Measurements from ENCODE around the gene PLXNB2. TPM values are rescaled to one million over a fixed set of nuclear protein-coding genes. Genes with fewer than 3 reads are reported as not detected.
A peak's percentile ranks its signal among the peaks of the same experiment; 100 is the strongest.
"Not testable (repeated sequence)": the region's sequence is repeated elsewhere in the genome, so short reads cannot be mapped to it uniquely, and the experiment has no call there.

PLXNB2 gene
- total RNA-seq, 5 donors from 2014 or later (not counting 1 experiment from before 2014, with no cell fraction given): 4.3 to 11.8 (median 6.5) TPM

GRCh38 chr22:50326225-50326955 is 18.9 kb upstream of the PLXNB2 start:
- Mint-ChIP-seq H3K27ac (no peak overlapping the region), H3K4me3 (peak overlapping the region; percentile 66 to 80 (median 72)), H3K4me1 (peaks cover 9 to 17% (median 14%) of the 10 kb centered on the region in 3 donors), H3K27me3 (peaks cover 0 to 2% of the 10 kb centered on the region in 2 donors), H3K36me3 (no peaks in the 10 kb centered on the region), H3K9me3 (no peaks in the 10 kb centered on the region)
- no peaks in the 10 kb centered on the region for H3K9me3 ChIP-seq
- peaks cover 0 to 28% of the 10 kb centered on the region in 2 experiments for H3K27me3 ChIP-seq (replicated peaks in 1 of 2; ENCODE audit: control insufficient read depth in 2 of 2, extremely low read depth in 1 of 2, insufficient read depth in 2 of 2, low read length in 1 of 2)
- DNase-seq: no peak
- H3K27ac ChIP-seq (ENCODE audit: low read length): no peak overlapping the region
- H3K4me1 ChIP-seq (ENCODE audit: control insufficient read depth in 1 of 2, extremely low read depth in 1 of 2, insufficient read depth in 2 of 2, low read length in 2 of 2): peaks cover 0 to 16% of the 10 kb centered on the region in 2 experiments
- H3K4me3 ChIP-seq (ENCODE audit: control insufficient read depth in 1 of 2, extremely low read depth in 1 of 2, low read length in 1 of 2): peak overlapping the region in 1 of 2 donors; percentile 58
- POLR2A ChIA-PET: no interaction called here
- H3K36me3 ChIP-seq (ENCODE audit: control insufficient read depth in 2 of 2, extremely low read depth in 1 of 2, insufficient read depth in 1 of 2, low read length in 1 of 2): no peaks in the 10 kb centered on the region
- ATAC-seq (replicated peaks in 1 of 4): peak in 2 of 4 experiments; percentile 6 to 11
- CTCF ChIA-PET: interaction anchor here in 1 of 2 donors (0.6 to 1.5 kb wide), 2 partner anchors 74 to 89 kb away, joined by 3 to 6 read pairs; no protein-coding TSS in a partner anchor
- 25% methylated on average over 54 of the region's 56 CpGs for WGBS (ENCODE audit: insufficient coverage)

- peak overlapping the region; percentile 23 to 36 for H3K27ac Mint-ChIP-seq
- CTCF ChIA-PET: interaction anchor here in 1 of 2 donors (0.7 to 1.5 kb wide), 2 partner anchors 9 to 17 kb away, joined by 3 to 4 read pairs; no protein-coding TSS in a partner anchor
- H3K36me3 ChIP-seq (ENCODE audit: control insufficient read depth in 2 of 2, extremely low read depth in 1 of 2, insufficient read depth in 1 of 2, low read length in 1 of 2): no peaks in the 10 kb centered on the region
- peak overlapping the region; percentile 66 to 80 (median 72) for H3K4me3 Mint-ChIP-seq
- no peaks in the 10 kb centered on the region for H3K9me3 ChIP-seq
- no peak overlapping the region for H3K4me3 ChIP-seq (ENCODE audit: control insufficient read depth in 1 of 2, extremely low read depth in 1 of 2, low read length in 1 of 2)
- no peak for DNase-seq
- POLR2A ChIA-PET: interaction anchor here in 1 of 2 donors (0.6 kb wide), 1 partner anchor 77 kb away, joined by 5 read pairs; no protein-coding TSS in a partner anchor
- H3K27ac ChIP-seq (ENCODE audit: low read length): no peak overlapping the region
- no peak for ATAC-seq (replicated peaks in 1 of 4)
- peaks cover 0 to 2% of the 10 kb centered on the region in 2 donors for H3K27me3 Mint-ChIP-seq
- H3K9me3 Mint-ChIP-seq: no peaks in the 10 kb centered on the region
- 94% methylated on average over 14 of the region's 19 CpGs for WGBS (ENCODE audit: insufficient coverage)
- H3K4me1 ChIP-seq (ENCODE audit: control insufficient read depth in 1 of 2, extremely low read depth in 1 of 2, insufficient read depth in 2 of 2, low read length in 2 of 2): peaks cover 0 to 16% of the 10 kb centered on the region in 2 experiments
- peaks cover 9 to 14% (median 13%) of the 10 kb centered on the region in 3 donors for H3K4me1 Mint-ChIP-seq
- H3K36me3 Mint-ChIP-seq: no peaks in the 10 kb centered on the region
- H3K27me3 ChIP-seq (replicated peaks in 1 of 2; ENCODE audit: control insufficient read depth in 2 of 2, extremely low read depth in 1 of 2, insufficient read depth in 2 of 2, low read length in 1 of 2): peaks cover 0 to 28% of the 10 kb centered on the region in 2 experiments
Measured at GRCh38 chr22:50325444-50326224, 18.2 kb upstream of the PLXNB2 start.

- H3K27me3 ChIP-seq (replicated peaks in 1 of 2; ENCODE audit: control insufficient read depth in 2 of 2, extremely low read depth in 1 of 2, insufficient read depth in 2 of 2, low read length in 1 of 2): peaks cover 0 to 24% of the 10 kb centered on the region in 2 experiments
- Mint-ChIP-seq H3K36me3 (no peaks in the 10 kb centered on the region), H3K4me1 (peaks cover 9 to 14% (median 13%) of the 10 kb centered on the region in 3 donors), H3K27ac (no peak overlapping the region), H3K4me3 (no peak overlapping the region), H3K9me3 (no peaks in the 10 kb centered on the region), H3K27me3 (peaks cover 0 to 2% of the 10 kb centered on the region in 2 donors)
- DNase-seq (no peak), ATAC-seq (replicated peaks in 1 of 4) (no peak)
- no peaks in the 10 kb centered on the region for H3K9me3 ChIP-seq
- H3K27ac ChIP-seq (ENCODE audit: low read length): no peak overlapping the region
- H3K4me3 ChIP-seq (ENCODE audit: control insufficient read depth in 1 of 2, extremely low read depth in 1 of 2, low read length in 1 of 2): no peak overlapping the region
- WGBS (ENCODE audit: insufficient coverage): 75% methylated on average over 3 of the region's 5 CpGs
- no peaks in the 10 kb centered on the region for H3K36me3 ChIP-seq (ENCODE audit: control insufficient read depth in 2 of 2, extremely low read depth in 1 of 2, insufficient read depth in 1 of 2, low read length in 1 of 2)
- POLR2A ChIA-PET: interaction anchor here in 1 of 2 donors (0.6 kb wide), 1 partner anchor 51 kb away, joined by 7 read pairs; no protein-coding TSS in a partner anchor
- H3K4me1 ChIP-seq (ENCODE audit: control insufficient read depth in 1 of 2, extremely low read depth in 1 of 2, insufficient read depth in 2 of 2, low read length in 2 of 2): peaks cover 0 to 16% of the 10 kb centered on the region in 2 experiments
- CTCF ChIA-PET: interaction anchor here (0.7 to 1.5 kb wide), 5 partner anchors 8 to 83 kb away, joined by 3 to 9 read pairs (median 3); no protein-coding TSS in a partner anchor
Measured at GRCh38 chr22:50323900-50324299, 16.5 kb upstream of the PLXNB2 start.

DNA sequence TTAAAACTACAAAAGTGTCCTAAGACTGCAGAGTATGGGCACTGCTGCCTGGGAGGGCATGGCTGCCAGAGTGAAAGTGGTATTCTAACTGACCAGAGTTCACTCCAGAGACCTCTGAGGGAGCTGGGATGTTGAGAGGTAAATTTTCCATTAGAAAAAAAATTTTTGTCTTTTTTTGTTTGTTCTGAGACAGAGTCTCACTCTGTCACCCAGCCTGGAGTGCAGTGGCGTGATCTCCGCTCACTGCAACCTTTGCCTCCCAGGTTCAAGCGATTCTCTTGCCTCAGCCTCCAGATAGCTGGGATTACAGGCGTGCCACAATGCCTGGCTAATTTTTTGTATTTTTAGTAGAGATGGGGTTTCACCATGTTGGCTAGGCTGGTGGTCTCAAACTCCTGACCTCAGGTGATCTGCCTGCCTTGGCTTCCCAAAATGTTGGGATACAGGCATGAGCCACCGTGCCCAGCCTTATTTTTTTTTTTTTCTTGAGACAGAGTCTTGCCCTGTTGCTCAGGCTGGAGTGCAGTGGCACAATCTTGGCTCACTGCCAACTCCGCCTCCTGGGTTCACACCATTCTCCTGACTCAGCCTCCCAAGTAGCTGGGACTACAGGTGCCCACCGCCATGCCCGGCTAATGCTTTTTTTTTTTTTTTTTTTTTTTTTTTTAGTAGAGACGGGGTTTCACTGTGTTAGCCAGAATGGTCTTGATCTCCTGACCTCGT is 15.1 kb upstream of the PLXNB2 start:
- DNase-seq; CTCF ChIA-PET; H3K27ac ChIP-seq (ENCODE audit: low read length); H3K36me3 Mint-ChIP-seq; H3K4me3 Mint-ChIP-seq; ATAC-seq (replicated peaks in 1 of 4); H3K27ac Mint-ChIP-seq; H3K27me3 Mint-ChIP-seq; H3K9me3 ChIP-seq; H3K4me3 ChIP-seq (ENCODE audit: control insufficient read depth in 1 of 2, extremely low read depth in 1 of 2, low read length in 1 of 2); H3K9me3 Mint-ChIP-seq; H3K36me3 ChIP-seq (ENCODE audit: control insufficient read depth in 2 of 2, extremely low read depth in 1 of 2, insufficient read depth in 1 of 2, low read length in 1 of 2); POLR2A ChIA-PET: not testable (repeated sequence)
- H3K4me1 Mint-ChIP-seq: peaks cover 7 to 11% (median 11%) of the 10 kb centered on the region in 3 donors
- peaks cover 0 to 23% of the 10 kb centered on the region in 2 experiments for H3K27me3 ChIP-seq (replicated peaks in 1 of 2; ENCODE audit: control insufficient read depth in 2 of 2, extremely low read depth in 1 of 2, insufficient read depth in 2 of 2, low read length in 1 of 2)
- 94% methylated on average over 5 of the region's 10 CpGs for WGBS (ENCODE audit: insufficient coverage)
- peaks cover 0 to 12% of the 10 kb centered on the region in 2 experiments for H3K4me1 ChIP-seq (ENCODE audit: control insufficient read depth in 1 of 2, extremely low read depth in 1 of 2, insufficient read depth in 2 of 2, low read length in 2 of 2)

DNA sequence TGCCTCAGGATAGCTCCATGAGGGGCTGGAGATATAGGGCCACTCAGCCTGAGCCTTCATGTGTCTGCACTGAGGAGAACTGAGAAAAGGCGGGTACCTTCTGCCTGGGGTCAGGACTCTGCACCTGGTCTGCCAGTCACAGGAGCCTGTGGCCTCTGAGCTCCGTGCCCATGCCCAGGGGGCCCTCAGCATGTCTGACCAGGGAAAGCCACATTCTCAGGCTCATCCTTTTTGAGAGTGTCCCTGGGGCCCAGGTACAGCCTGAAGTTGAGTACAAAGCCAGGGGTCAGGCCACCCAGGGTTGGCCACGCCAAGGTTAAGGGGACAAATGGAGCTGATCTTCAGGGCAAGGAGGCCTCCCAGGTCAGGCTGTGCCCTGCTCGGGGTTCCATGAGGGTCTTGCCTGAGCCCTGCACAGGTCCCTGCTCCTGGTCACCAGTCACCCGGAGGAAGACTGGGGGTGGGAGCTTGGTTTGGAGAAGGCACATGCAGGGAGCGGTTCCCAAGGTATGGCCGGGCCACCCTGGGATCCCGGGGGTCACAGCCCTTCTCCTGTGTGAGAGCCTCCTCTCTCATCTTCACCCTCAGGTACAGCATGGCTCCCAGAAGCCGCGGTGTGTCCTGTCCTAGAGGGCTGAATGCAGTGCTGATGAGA is 13.4 kb upstream of the PLXNB2 start:
- no peak for ATAC-seq (replicated peaks in 1 of 4)
- peaks cover 0 to 13% of the 10 kb centered on the region in 2 experiments for H3K27me3 ChIP-seq (replicated peaks in 1 of 2; ENCODE audit: control insufficient read depth in 2 of 2, extremely low read depth in 1 of 2, insufficient read depth in 2 of 2, low read length in 1 of 2)
- H3K27me3 Mint-ChIP-seq: peaks cover 0 to 2% of the 10 kb centered on the region in 2 donors
- H3K4me1 Mint-ChIP-seq: peaks cover 1 to 4% (median 3%) of the 10 kb centered on the region in 3 donors
- no peak overlapping the region for H3K27ac Mint-ChIP-seq
- H3K27ac ChIP-seq (ENCODE audit: low read length): no peak overlapping the region
- H3K9me3 ChIP-seq: no peaks in the 10 kb centered on the region
- POLR2A ChIA-PET: no interaction called here
- no peak overlapping the region for H3K4me3 ChIP-seq (ENCODE audit: control insufficient read depth in 1 of 2, extremely low read depth in 1 of 2, low read length in 1 of 2)
- WGBS (ENCODE audit: insufficient coverage): 79% methylated on average over 5 of the region's 10 CpGs
- H3K36me3 Mint-ChIP-seq: no peaks in the 10 kb centered on the region
- no peak overlapping the region for H3K4me3 Mint-ChIP-seq
- no peaks in the 10 kb centered on the region for H3K9me3 Mint-ChIP-seq
- peaks cover 0 to 2% of the 10 kb centered on the region in 2 experiments for H3K4me1 ChIP-seq (ENCODE audit: control insufficient read depth in 1 of 2, extremely low read depth in 1 of 2, insufficient read depth in 2 of 2, low read length in 2 of 2)
- DNase-seq: no peak
- H3K36me3 ChIP-seq (ENCODE audit: control insufficient read depth in 2 of 2, extremely low read depth in 1 of 2, insufficient read depth in 1 of 2, low read length in 1 of 2): no peaks in the 10 kb centered on the region
- CTCF ChIA-PET: interaction anchor here in 1 of 2 donors (0.8 kb wide), 1 partner anchor 69 kb away, joined by 3 read pairs; no protein-coding TSS in a partner anchor
